ENCODE data around the gene EEPD1. TPM values are rescaled to one million over a fixed set of nuclear protein-coding genes. Genes with fewer than 3 reads are reported as not detected.

The EEPD1 gene
- total RNA-seq, 4 donors from 2014 or later, result 19.0 to 34.2 (median 20.8) TPM

- H3K4me3 ChIP-seq (ENCODE audit: low read depth, poor library complexity, severe bottlenecking), result no peak overlapping the region
- 56 to 59% methylated on average over 2 of the region's 2 CpGs for WGBS, 2 donors
Observed at GRCh38 chr7:36349626-36350025, 196.6 kb downstream of the EEPD1 start.

More at GRCh38 chr7:36349626-36350025, 196.6 kb downstream of the EEPD1 start:
- intact Hi-C loops (cut with DNase I; ENCODE audit: low total_unique reads), result no loop called here
- TF ChIP-seq POLR2A (IDR thresholded peaks at IDR 0.05) (no peak), CTCF (IDR thresholded peaks at IDR 0.05) (no peak)
- no peak for DNase-seq (ENCODE audit: low spot score in 2 of 2)

Other genes starting within 250 kb of the EEPD1 start
- 10 to 100 TPM in 3 of 4 donors, 1 to 10 TPM in 1; 9.4 to 17.3 (median 13.5) TPM for gene ANLN, start 236.6 kb downstream of the EEPD1 start, total RNA-seq